HepG2 (cell line): ENCODE measurements around the gene SPATA25. TPM values are rescaled to one million over a fixed set of nuclear protein-coding genes. Genes with fewer than 3 reads are reported as not detected.

Experiments used
- ATAC-seq: fragments of 200-7000 bp; cut with Tn5 transposase; 3 replicates; pipeline ENCODE4 v1.9.1; 2020; ENCODE audit warnings: mild to moderate bottlenecking, moderate library complexity
- BruUV-seq: library from RNA; stranded (reverse); fragments of 400-500 nt; replicated peaks from 2 replicates; lab custom pipeline; 2021; lab: Mats Ljungman, UMichigan
- CTCF ChIA-PET: fragments of 300-600 bp; formaldehyde crosslinking; extraction: SDS; loops from one replicate; lab custom pipeline; 2021; ENCODE audit warnings: low total read pairs, inconsistent platforms, low intra/inter-chr PET ratio; lab: Yijun Ruan, JAX
- POLR2A ChIA-PET: fragments of 350-600 bp; sonication (Branson Sonifier 250); formaldehyde crosslinking; loops from one replicate; lab custom pipeline; 2020; ENCODE audit warnings: antibody characterized with exemption, inconsistent platforms; lab: Yijun Ruan, JAX
- DNase-seq: peaks from one replicate; pipeline ENCODE4 v3.0.0-alpha.2; 2015; ENCODE audit warnings: low spot score
- FAIRE-seq: peaks from 3 replicates; lab custom pipeline; 2011; peaks lifted over from hg19 to GRCh38; lab: Jason Lieb, UNC
- H2AFZ ChIP-seq: one replicate; pipeline ENCODE4 v1.6.1; 2011; ENCODE audit warnings: low read length, inconsistent platforms
- H3K27ac ChIP-seq: fragments of 300-600 bp; 3 replicates; pipeline ENCODE4 v1.8.0; 2011; ENCODE audit warnings: mixed run types, mild to moderate bottlenecking, mixed read lengths, low read length, inconsistent platforms; ENCODE audit not compliant: insufficient read depth; ENCODE audit errors: extremely low read length
- H3K27me3 ChIP-seq, 2 experiments: fragments of 200-600 bp in 1 of 2; 2 replicates in 1 of 2; 3 replicates in 1 of 2; pipeline versions ENCODE4 v1.6.0 to v1.8.0; 2011; ENCODE audit warnings: low read length in 2 of 2, mild to moderate bottlenecking in 2 of 2, moderate library complexity in 2 of 2, inconsistent platforms in 1 of 2; ENCODE audit not compliant: insufficient read depth in 2 of 2, control insufficient read depth in 1 of 2
- H3K36me3 ChIP-seq, 2 experiments: fragments of 200-600 bp in 1 of 2; replicated peaks in 1 of 2; 2 replicates in 1 of 2; 3 replicates in 1 of 2; pipeline versions ENCODE4 v1.5.1 to v1.8.0; 2011; ENCODE audit warnings: low read length in 2 of 2, inconsistent platforms in 1 of 2; ENCODE audit not compliant: insufficient read depth in 2 of 2, control insufficient read depth in 1 of 2
- H3K4me1 ChIP-seq: 2 replicates; pipeline ENCODE4 v1.5.1; 2012; ENCODE audit warnings: low read length, inconsistent platforms; ENCODE audit not compliant: insufficient read depth
- H3K4me2 ChIP-seq: 2 replicates; pipeline ENCODE4 v1.6.0; 2011; ENCODE audit warnings: low read depth, low read length, inconsistent platforms
- H3K4me3 ChIP-seq, 3 experiments: fragments of 200-600 bp in 1 of 3; sonication (generic), shearing (Covaris generic) in 1 of 3; replicated peaks in 1 of 3; 2 replicates each; pipeline ENCODE4 v1.5.1; 2011 to 2016; ENCODE audit warnings: low read length in 3 of 3, inconsistent platforms in 2 of 3, low read depth in 2 of 3, mild to moderate bottlenecking in 2 of 3, control low read depth in 1 of 3, mixed read lengths in 1 of 3; ENCODE audit not compliant: insufficient read depth in 1 of 3
- H3K79me2 ChIP-seq: one replicate; pipeline ENCODE4 v1.6.1; 2011; ENCODE audit warnings: low read length, inconsistent platforms; ENCODE audit not compliant: insufficient read depth
- H3K9ac ChIP-seq: 2 replicates; pipeline ENCODE4 v1.6.0; 2011; ENCODE audit warnings: mild to moderate bottlenecking, low read depth, low read length, inconsistent platforms; ENCODE audit not compliant: insufficient read depth
- H3K9me3 ChIP-seq: 2 replicates; pipeline ENCODE4 v1.5.1; 2012; ENCODE audit warnings: mild to moderate bottlenecking, low read length
- H4K20me1 ChIP-seq: 2 replicates; pipeline ENCODE4 v1.6.0; 2011; ENCODE audit warnings: inconsistent platforms, mild to moderate bottlenecking, low read length, moderate library complexity; ENCODE audit not compliant: insufficient read depth
- GABPA ChIP-seq, 2 experiments: IDR thresholded peaks; 2 replicates each; pipeline ENCODE4 v1.6.1; 2011 to 2016; ENCODE audit warnings: low read depth in 2 of 2, low read length in 1 of 2, missing biosample characterization in 1 of 2, missing genetic modification characterization in 1 of 2
- MBNL3 ChIP-seq: fragments of 250-450 bp; sonication (Bioruptor Pico); conservative IDR thresholded peaks from 2 replicates; pipeline ENCODE4 v1.8.0; 2022; ENCODE audit warnings: mild to moderate bottlenecking, inconsistent platforms
- PHB2 ChIP-seq: fragments of 450-650 bp; IDR thresholded peaks from 2 replicates; pipeline ENCODE4 v1.6.1; 2018; ENCODE audit not compliant: partially characterized antibody
- ZC3H13 ChIP-seq: sonication (generic); formaldehyde crosslinking; IDR thresholded peaks from 2 replicates; pipeline ENCODE4 v1.8.1; 2023; ENCODE audit warnings: mild to moderate bottlenecking, missing genetic modification reagents, moderate library complexity
- ZNF570 ChIP-seq: sonication (generic); formaldehyde crosslinking; IDR thresholded peaks from 2 replicates; pipeline ENCODE4 v1.4.0; 2020; ENCODE audit warnings: mild to moderate bottlenecking, missing genetic modification reagents, borderline replicate concordance
- WGBS: methylation state at CpG from one replicate; pipeline ENCODE4 v1.1.6; 2017; ENCODE audit warnings: low lambda C conversion rate; 5-methylcytosine and 5-hydroxymethylcytosine counted together
- in situ Hi-C: cut with HindIII; loops from 2 replicates; pipeline ENCODE4 v1.10.0; 2017; ENCODE audit warnings: low pct_unique_long_range_greater_than_20kb; ENCODE audit not compliant: extremely low pct_ligation_motif_present
- intact Hi-C: fragments of 100-400 bp; cut with micrococcal nuclease; formaldehyde crosslinking; loops from one replicate; pipeline ENCODE4 v1.10.0; 2022; ENCODE audit not compliant: unreplicated experiment
- polyA plus RNA-seq, 8 experiments: library from polyadenylated mRNA; depleted of rRNA in 3 of 8; stranded (reverse) in 7 of 8; unstranded in 1 of 8; fragments of >200 nt; fragmentation: Illumina TruSeq in 4 of 8; extraction: Trizol in 4 of 8; gene quantifications; 2 replicates each; pipeline versions ENCODE4 v1.2.1 to v1.2.3, GENCODE V29; 2011 to 2016; ENCODE audit warnings: low read depth in 4 of 8, missing spikeins in 1 of 8, mixed read lengths in 1 of 8; ENCODE audit not compliant: insufficient read depth in 1 of 8
- total RNA-seq, 5 experiments: library from RNA; depleted of rRNA; stranded (reverse); fragments of >200 nt; fragmentation: Illumina TruSeq; extraction: Trizol; gene quantifications; 2 replicates each; pipeline ENCODE4 v1.2.3, GENCODE V29; 2016; ENCODE audit warnings: low read depth in 1 of 5
- TF ChIP-seq, protein P1 (sequence below): sonication (generic); formaldehyde crosslinking; IDR thresholded peaks from 2 replicates; pipeline ENCODE4 v1.5.1; 2020; ENCODE audit warnings: missing genetic modification reagents, mild to moderate bottlenecking, borderline replicate concordance
- TF ChIP-seq, protein P2 (sequence below): sonication (generic); formaldehyde crosslinking; IDR thresholded peaks from one replicate; pipeline ENCODE4 v1.5.1; 2020; ENCODE audit warnings: mild to moderate bottlenecking, missing genetic modification reagents; ENCODE audit errors: not compliant biosample characterization

The SPATA25 gene
- total and polyA plus RNA-seq, 2 of the 13 experiments (the other 11 are each of a cell fraction or from before 2014, with no cell fraction given): 4.8 to 7.6 TPM

DNA sequence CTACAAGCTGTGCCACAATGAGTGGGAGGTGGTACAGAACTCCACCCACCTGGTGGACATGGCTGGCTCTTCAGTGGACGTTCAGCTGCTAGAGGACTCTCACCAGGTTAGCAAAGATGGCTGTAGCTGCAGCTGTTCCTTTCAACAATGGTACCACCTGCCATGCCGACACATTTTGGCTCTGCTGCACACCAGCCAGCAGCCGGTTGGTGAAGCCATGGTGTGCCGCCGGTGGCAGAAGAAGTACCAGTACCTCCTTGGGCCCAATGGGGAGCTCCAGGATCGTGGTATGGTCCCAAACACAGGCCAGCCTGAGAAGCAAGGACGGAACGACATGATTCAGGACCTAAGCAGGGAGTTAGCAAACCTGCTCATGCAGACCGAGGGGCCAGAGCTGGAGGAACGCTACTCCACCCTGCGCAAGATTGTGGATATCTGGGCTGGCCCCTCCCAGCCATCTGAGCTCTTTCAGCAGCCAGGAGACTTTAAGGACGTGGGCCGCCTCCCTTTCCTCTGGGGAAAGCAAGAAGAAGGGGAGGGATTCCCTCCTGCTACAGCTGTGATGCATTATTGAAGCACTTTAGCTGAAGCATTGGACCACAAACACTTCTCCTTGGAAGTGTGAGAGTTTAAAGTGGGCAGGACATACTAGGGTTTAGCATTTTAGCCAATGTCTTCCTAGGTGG, 9.2 kb downstream of the SPATA25 start:
- in situ Hi-C loops: no loop called here
- peaks cover 17% of the 10 kb centered on the region for H3K4me1 ChIP-seq
- no peaks in the 10 kb centered on the region for H4K20me1 ChIP-seq
- FAIRE-seq (no peak), DNase-seq (no peak), ATAC-seq (no peak)
- no peak overlapping the region for H3K9ac ChIP-seq
- H3K4me2 ChIP-seq: no peak overlapping the region
- peaks cover 14% of the 10 kb centered on the region for H3K79me2 ChIP-seq
- intact Hi-C loops: no loop called here
- no peaks in the 10 kb centered on the region for H3K9me3 ChIP-seq
- H2AFZ ChIP-seq: no peak overlapping the region
- CTCF ChIA-PET: no interaction called here
- no peak overlapping the region for H3K4me3 ChIP-seq
- 95% methylated on average over 13 of the region's 13 CpGs for WGBS
- H3K27ac ChIP-seq: no peak overlapping the region
- BruUV-seq: no TSS peak
- TF ChIP-seq PHB2 (no peak), ZC3H13 (CRISPR knock-in tag) (peak; percentile 53), GABPA (IDR thresholded peaks at IDR 0.05; ENCODE audit: low read depth, low read length) (0 out of 2 replicates have a peak, but pooled peaks have one; percentile 10), GABPA (CRISPR knock-in tag; IDR thresholded peaks at IDR 0.05; ENCODE audit: low read depth) (no peak), ZNF570 (CRISPR knock-in tag) (no peak), MBNL3 (CRISPR knock-in tag) (no peak)
- TF ChIP-seq, protein P1, sequence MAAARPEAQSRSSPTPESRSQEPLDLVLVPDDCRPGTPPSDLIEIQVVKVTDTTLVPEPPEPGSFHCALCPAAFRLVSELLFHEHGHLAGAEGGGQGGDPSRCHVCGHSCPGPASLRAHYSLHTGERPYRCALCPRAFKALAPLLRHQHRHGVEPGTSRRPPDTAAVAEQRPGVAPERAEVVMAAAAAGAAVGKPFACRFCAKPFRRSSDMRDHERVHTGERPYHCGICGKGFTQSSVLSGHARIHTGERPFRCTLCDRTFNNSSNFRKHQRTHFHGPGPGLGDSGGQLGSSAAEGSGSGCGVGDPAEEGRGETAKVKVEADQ (CRISPR knock-in tag): no peak
- TF ChIP-seq, protein P2, sequence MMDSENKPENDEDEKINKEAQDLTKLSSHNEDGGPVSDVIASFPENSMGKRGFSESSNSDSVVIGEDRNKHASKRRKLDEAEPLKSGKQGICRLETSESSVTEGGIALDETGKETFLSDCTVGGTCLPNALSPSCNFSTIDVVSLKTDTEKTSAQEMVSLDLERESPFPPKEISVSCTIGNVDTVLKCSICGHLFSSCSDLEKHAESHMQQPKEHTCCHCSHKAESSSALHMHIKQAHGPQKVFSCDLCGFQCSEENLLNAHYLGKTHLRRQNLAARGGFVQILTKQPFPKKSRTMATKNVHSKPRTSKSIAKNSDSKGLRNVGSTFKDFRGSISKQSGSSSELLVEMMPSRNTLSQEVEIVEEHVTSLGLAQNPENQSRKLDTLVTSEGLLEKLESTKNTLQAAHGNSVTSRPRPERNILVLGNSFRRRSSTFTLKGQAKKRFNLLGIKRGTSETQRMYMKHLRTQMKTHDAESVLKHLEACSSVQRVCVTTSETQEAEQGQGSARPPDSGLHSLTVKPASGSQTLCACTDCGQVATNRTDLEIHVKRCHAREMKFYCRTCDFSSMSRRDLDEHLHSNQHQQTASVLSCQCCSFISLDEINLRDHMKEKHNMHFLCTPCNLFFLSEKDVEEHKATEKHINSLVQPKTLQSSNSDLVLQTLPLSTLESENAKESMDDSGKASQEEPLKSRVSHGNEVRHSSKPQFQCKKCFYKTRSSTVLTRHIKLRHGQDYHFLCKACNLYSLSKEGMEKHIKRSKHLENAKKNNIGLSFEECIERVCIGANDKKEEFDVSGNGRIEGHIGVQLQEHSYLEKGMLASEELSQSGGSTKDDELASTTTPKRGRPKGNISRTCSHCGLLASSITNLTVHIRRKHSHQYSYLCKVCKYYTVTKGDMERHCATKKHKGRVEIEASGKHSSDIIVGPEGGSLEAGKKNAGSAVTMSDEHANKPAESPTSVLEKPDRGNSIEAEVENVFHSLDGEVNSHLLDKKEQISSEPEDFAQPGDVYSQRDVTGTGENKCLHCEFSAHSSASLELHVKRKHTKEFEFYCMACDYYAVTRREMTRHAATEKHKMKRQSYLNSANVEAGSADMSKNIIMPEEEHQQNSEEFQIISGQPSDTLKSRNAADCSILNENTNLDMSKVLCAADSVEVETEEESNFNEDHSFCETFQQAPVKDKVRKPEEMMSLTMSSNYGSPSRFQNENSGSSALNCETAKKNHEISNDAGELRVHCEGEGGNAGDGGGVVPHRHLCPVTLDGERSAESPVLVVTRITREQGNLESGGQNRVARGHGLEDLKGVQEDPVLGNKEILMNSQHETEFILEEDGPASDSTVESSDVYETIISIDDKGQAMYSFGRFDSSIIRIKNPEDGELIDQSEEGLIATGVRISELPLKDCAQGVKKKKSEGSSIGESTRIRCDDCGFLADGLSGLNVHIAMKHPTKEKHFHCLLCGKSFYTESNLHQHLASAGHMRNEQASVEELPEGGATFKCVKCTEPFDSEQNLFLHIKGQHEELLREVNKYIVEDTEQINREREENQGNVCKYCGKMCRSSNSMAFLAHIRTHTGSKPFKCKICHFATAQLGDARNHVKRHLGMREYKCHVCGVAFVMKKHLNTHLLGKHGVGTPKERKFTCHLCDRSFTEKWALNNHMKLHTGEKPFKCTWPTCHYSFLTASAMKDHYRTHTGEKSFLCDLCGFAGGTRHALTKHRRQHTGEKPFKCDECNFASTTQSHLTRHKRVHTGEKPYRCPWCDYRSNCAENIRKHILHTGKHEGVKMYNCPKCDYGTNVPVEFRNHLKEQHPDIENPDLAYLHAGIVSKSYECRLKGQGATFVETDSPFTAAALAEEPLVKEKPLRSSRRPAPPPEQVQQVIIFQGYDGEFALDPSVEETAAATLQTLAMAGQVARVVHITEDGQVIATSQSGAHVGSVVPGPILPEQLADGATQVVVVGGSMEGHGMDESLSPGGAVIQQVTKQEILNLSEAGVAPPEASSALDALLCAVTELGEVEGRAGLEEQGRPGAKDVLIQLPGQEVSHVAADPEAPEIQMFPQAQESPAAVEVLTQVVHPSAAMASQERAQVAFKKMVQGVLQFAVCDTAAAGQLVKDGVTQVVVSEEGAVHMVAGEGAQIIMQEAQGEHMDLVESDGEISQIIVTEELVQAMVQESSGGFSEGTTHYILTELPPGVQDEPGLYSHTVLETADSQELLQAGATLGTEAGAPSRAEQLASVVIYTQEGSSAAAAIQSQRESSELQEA (CRISPR knock-in tag): no peak
- H3K27me3 ChIP-seq: no peaks in the 10 kb centered on the region; a peak in 1 of 5 replicates
- POLR2A ChIA-PET: no interaction called here
- H3K36me3 ChIP-seq: peaks cover 13 to 30% of the 10 kb centered on the region in 2 experiments
